Upper lobe of right lung (tissue), 1 donor: Measurements from ENCODE around the gene MRPL43. TPM values are rescaled to one million over a fixed set of nuclear protein-coding genes. Genes with fewer than 3 reads are reported as not detected.
"Not testable (repeated sequence)": the region's sequence is repeated elsewhere in the genome, so short reads cannot be mapped to it uniquely, and the experiment has no call there.

Source experiments
- ATAC-seq: fragments of 200-7000 bp; cut with Tn5 transposase; one replicate; pipeline ENCODE4 v1.9.1; 2020; ENCODE audit warnings: mild to moderate bottlenecking, moderate library complexity
- DNase-seq: peaks from one replicate; pipeline ENCODE4 v3.0.0-alpha.2; 2020
- H3K27ac ChIP-seq: fragments of 200-600 bp; one replicate; pipeline ENCODE4 v1.8.0; 2022
- H3K27me3 ChIP-seq: fragments of 200-600 bp; one replicate; pipeline ENCODE4 v1.8.0; 2022; ENCODE audit warnings: mild to moderate bottlenecking
- H3K36me3 ChIP-seq: fragments of 200-600 bp; one replicate; pipeline ENCODE4 v1.8.0; 2022
- H3K4me1 ChIP-seq: fragments of 200-600 bp; one replicate; pipeline ENCODE4 v1.8.0; 2022
- H3K4me3 ChIP-seq: fragments of 200-600 bp; one replicate; pipeline ENCODE4 v1.8.0; 2022; ENCODE audit warnings: mild to moderate bottlenecking
- H3K9me3 ChIP-seq: fragments of 200-600 bp; one replicate; pipeline ENCODE4 v1.8.0; 2022
- intact Hi-C: fragments of 100-400 bp; cut with DNase I; formaldehyde crosslinking; loops from one replicate; pipeline ENCODE4 v1.11.0; 2022
- long read RNA-seq: library from polyadenylated mRNA; unstranded; transcript quantifications from one replicate; pipeline ENCODE4 v2.0.0, GENCODE V29; 2021
- total RNA-seq: library from RNA; stranded (reverse); fragmentation: NEBNext Ultra II Directional; extraction: Animal tissue kit (Norgen Biotek cat#: 25700); gene quantifications from one replicate; pipeline ENCODE4 v1.2.1, GENCODE V29; 2021
- TF ChIP-seq, protein P1 (sequence below): fragments of 200-600 bp; IDR thresholded peaks from one replicate; pipeline ENCODE4 v1.8.0; 2022; ENCODE audit warnings: antibody characterized with exemption
- donor health status: DM: no; HTN: yes; CAD: no; lungs with severe emphysema.

MRPL43 gene
- 60.5 TPM for total RNA-seq
- long read RNA-seq, transcript MRPL43-203 (3 exons, 1,010 nt): major isoform, 35 of 46 reads
- long read RNA-seq, partial matches to known transcripts: 1 of 46 reads
- long read RNA-seq, other reads (novel, unspliced or antisense): 6 of 46 reads

DNA sequence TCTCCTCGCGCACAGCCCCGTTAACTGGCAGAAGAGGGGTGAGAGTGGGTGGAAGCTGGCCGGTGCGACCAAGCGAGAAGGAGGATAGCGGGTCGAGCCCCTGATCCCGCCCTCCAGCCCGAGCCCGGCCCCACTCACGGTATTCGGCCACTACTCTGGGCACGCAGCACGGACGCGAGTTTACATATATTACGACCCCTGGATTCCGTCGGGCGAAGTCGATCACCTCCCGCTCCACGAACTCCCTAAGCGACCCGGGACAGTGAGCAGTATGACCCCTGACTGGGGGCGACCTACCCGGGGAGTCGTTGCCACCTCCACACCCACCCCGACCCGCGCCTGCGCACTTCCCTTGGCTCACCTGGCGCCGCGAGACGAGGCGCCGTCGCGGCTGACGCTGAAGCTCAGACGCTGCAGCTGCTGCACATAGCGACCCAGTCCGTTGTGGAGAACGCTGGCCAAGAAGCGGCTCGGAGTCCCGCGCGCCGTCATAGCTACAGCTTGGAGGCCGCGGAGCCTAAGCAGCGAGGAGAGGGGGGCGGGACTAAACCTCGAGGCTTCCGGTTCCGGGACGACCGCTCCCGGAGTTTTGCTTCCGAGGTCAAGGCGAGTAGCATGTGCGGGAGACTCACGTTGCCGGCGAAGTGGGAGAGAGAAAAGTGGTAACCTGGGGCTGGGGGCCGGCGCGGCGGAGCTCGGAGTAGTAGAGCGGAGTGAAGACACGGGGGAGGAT lies at the start of gene MRPL43, which contains the start of gene TWNK:
Gene MRPL43, minus strand, starts transcription at position 546 of the 733 bp plus-strand sequence. Its CDS starts 54 bp downstream, at position 492.
Gene TWNK, plus strand, starts transcription at position 592 of the 733 bp plus-strand sequence. CDS start 668 bp downstream, outside the sequence.
- Histone ChIP-seq H3K4me3 (peak within 1 kb of the TSS; percentile 76), H3K4me1 (peaks cover 21% of the 10 kb centered on the region), H3K9me3 (no peaks in the 10 kb centered on the region), H3K36me3 (peaks cover 40% of the 10 kb centered on the region), H3K27ac (peak within 1 kb of the TSS; percentile 71), H3K27me3 (no peaks in the 10 kb centered on the region)
- ATAC-seq (peak; percentile 94), DNase-seq (peak; percentile 92)
- intact Hi-C loops: no loop called here
- TF ChIP-seq, protein P1, sequence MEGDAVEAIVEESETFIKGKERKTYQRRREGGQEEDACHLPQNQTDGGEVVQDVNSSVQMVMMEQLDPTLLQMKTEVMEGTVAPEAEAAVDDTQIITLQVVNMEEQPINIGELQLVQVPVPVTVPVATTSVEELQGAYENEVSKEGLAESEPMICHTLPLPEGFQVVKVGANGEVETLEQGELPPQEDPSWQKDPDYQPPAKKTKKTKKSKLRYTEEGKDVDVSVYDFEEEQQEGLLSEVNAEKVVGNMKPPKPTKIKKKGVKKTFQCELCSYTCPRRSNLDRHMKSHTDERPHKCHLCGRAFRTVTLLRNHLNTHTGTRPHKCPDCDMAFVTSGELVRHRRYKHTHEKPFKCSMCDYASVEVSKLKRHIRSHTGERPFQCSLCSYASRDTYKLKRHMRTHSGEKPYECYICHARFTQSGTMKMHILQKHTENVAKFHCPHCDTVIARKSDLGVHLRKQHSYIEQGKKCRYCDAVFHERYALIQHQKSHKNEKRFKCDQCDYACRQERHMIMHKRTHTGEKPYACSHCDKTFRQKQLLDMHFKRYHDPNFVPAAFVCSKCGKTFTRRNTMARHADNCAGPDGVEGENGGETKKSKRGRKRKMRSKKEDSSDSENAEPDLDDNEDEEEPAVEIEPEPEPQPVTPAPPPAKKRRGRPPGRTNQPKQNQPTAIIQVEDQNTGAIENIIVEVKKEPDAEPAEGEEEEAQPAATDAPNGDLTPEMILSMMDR: no peak

DNA sequence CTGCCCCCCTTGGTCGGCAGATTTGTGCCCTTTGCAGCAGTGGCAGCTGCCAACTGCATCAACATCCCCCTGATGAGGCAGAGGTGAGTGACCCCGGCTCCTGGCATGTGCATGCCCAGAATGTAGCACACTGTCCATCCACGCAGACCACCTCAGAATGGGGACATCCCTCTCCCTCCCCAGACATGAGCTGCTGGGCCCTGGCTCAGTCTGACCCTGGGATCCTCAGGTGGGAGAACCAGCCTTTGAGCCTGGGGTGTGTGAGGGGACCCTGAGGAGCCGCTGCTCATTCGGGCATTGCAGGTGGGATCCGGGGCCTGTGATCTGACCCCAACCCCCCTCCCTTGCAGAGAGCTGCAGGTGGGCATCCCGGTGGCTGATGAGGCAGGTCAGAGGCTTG lies 49.4 kb upstream of the MRPL43 start:
- Histone ChIP-seq H3K9me3 (no peaks in the 10 kb centered on the region), H3K27me3 (no peaks in the 10 kb centered on the region), H3K36me3 (peaks cover 57% of the 10 kb centered on the region), H3K27ac (no peak overlapping the region), H3K4me1 (peaks cover 13% of the 10 kb centered on the region), H3K4me3 (no peak overlapping the region)
- no peak for ATAC-seq
- TF ChIP-seq, protein P1: no peak
- intact Hi-C loops: no loop called here
- no peak for DNase-seq

DNA sequence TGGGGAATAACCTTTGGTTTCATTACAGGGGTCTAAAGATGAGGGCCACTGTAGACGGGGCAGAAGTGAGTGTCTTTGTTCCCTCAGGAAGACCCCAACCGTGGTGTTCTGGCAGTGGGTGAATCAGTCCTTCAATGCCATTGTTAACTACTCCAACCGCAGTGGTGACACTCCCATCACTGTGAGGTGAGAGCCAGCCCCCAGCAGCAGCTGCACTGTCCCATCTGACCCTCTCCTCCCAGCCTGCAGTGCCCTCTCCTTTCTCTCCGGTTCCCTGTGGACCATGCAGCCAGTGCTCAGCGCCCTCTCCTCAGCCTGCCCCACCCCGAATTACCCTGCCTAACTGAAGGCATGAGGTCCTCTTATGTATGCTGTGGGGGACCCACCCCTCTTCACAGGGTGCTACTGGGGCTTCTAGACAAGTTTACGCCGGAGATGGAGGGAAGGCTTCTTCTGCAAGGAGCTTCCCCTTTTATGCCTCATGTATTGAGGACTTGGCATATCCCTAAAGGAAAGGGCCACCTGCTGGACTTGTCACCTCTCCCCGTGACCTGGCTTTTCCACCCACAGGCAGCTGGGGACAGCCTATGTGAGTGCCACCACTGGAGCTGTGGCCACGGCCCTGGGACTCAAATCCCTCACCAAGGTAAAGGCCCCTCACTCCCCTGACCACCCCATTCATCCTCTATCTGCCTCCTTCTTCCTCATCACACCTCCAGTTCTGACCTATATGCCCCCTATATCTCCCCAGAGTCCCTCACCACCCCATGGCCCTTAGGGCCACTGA lies 48.8 kb upstream of the MRPL43 start:
- peaks cover 57% of the 10 kb centered on the region for H3K36me3 ChIP-seq
- no peak for DNase-seq

DNA sequence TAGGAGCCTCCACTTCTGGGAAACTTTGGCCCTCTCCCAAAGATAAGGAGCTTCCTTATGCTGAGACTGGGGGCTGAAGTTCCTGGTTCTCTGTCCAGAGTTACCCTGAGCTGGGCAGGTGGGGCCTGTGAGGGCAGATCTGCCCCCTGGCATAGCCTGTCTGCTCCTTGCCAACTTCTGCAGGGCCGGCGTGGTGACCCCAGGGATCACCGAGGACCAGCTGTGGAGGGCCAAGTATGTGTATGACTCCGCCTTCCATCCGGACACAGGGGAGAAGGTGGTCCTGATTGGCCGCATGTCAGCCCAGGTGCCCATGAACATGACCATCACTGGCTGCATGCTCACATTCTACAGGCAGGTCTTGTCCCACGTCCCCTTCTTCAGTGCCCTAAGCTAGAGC lies 48.0 kb upstream of the MRPL43 start:
- Histone ChIP-seq H3K27me3 (no peaks in the 10 kb centered on the region), H3K4me1 (peaks cover 13% of the 10 kb centered on the region), H3K36me3 (peaks cover 57% of the 10 kb centered on the region), H3K27ac (no peak overlapping the region), H3K4me3 (no peak overlapping the region), H3K9me3 (no peaks in the 10 kb centered on the region)
- DNase-seq (no peak), ATAC-seq (no peak)
- intact Hi-C loops: no loop called here
- TF ChIP-seq, protein P1: no peak

More for the DNA sequence above, 48.8 kb upstream of the MRPL43 start:
- ATAC-seq: no peak
- H3K27me3 ChIP-seq: no peaks in the 10 kb centered on the region
- intact Hi-C loops: no loop called here
- no peaks in the 10 kb centered on the region for H3K9me3 ChIP-seq
- TF ChIP-seq, protein P1: no peak
- H3K4me1 ChIP-seq: peaks cover 8% of the 10 kb centered on the region
- no peak overlapping the region for H3K4me3 ChIP-seq
- H3K27ac ChIP-seq: no peak overlapping the region

DNA sequence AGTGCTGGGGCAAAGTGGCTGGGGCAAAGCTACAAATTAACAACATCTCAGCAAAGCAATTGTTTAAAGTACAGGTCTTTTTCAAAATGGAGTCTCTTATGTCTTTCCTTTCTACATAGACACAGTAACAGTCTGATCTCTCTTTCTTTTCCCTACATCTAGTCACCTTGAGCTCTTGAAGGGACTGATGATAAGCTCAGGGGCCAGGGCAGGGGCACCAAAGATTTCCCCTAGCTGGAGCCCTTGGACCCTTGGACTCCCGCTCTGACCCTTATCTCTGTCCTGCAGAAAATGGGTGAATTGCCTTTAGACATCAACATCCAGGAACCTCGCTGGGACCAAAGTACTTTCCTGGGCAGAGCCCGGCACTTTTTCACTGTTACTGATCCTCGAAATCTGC lies 47.1 kb upstream of the MRPL43 start:
- DNase-seq, H3K27me3 ChIP-seq, H3K4me3 ChIP-seq, ATAC-seq, H3K9me3 ChIP-seq, H3K27ac ChIP-seq: not testable (repeated sequence)
- H3K4me1 ChIP-seq: peaks cover 13% of the 10 kb centered on the region
- intact Hi-C loops: loop anchor here (5.0 kb wide), 1 partner anchor 33 kb away; no protein-coding TSS in a partner anchor
- peaks cover 49% of the 10 kb centered on the region for H3K36me3 ChIP-seq
